ENCODE data around the gene UNC5B. TPM values are rescaled to one million over a fixed set of nuclear protein-coding genes. Genes with fewer than 3 reads are reported as not detected.

The UNC5B gene
- total and polyA plus RNA-seq, 2 experiments from 2014 or later: 2.7 to 6.5 TPM

GRCh38 chr10:71178880-71179279 is 33.5 kb upstream of the UNC5B start:
- Histone ChIP-seq H3K36me3 (ENCODE audit: low read depth) (no peaks in the 10 kb centered on the region), H3K9me3 (ENCODE audit: low read depth) (no peaks in the 10 kb centered on the region), H3F3A (ENCODE audit: insufficient read depth) (no peaks in the 10 kb centered on the region), H3K9me2 (ENCODE audit: insufficient read depth) (no peaks in the 10 kb centered on the region), H3K4me1 (ENCODE audit: insufficient read depth) (no peaks in the 10 kb centered on the region), H3K4me2 (ENCODE audit: unreplicated experiment) (no peak overlapping the region), H4K20me1 (ENCODE audit: insufficient read depth) (no peaks in the 10 kb centered on the region), H3K4me3 (no peak overlapping the region), H3K27me3 (replicated peaks; ENCODE audit: insufficient read depth) (peaks cover 69% of the 10 kb centered on the region), H3K9ac (no peak overlapping the region), H2AFZ (no peak overlapping the region), H3K79me2 (ENCODE audit: insufficient read depth) (no peaks in the 10 kb centered on the region), H3K27ac (no peak overlapping the region)
- 48 to 51% methylated on average over 3 of the region's 3 CpGs for WGBS, 2 experiments (ENCODE audit: low coverage in 1 of 2, low lambda C conversion rate in 2 of 2, missing lambda C conversion rate in 2 of 2)
- TF ChIP-seq EZH2 (IDR thresholded peaks at IDR 0.05; ENCODE audit: insufficient read depth, poor library complexity, severe bottlenecking): no peak
- TF ChIP-seq EZH2phosphoT487 (IDR thresholded peaks at IDR 0.05; ENCODE audit: insufficient read depth, low read depth): no peak
- in situ Hi-C loops (cut with MboI): no loop called here
- DNase-seq: no peak

DNA sequence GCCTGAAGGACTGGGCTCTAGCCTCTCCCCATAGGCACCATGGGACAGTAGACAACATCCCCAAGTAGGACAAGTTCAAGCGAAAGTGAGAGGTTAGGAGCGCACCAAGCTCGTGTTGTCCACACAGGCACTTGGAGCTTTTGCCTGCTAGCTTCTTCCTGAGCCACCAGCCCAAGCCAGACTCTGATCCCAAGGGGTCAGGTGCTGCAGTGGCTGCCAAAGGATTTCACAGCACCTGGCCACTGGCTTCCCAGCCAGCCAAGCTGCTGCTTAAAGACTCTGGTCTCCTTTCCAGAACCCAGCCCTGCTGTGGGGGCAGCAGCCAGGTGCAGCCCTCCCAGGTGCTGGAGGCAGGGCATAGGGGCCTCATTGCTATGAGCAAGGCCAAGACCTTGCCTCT is 33.0 kb upstream of the UNC5B start:
- Histone ChIP-seq H4K20me1 (ENCODE audit: insufficient read depth) (no peaks in the 10 kb centered on the region), H3K36me3 (ENCODE audit: low read depth) (no peaks in the 10 kb centered on the region), H3K4me1 (ENCODE audit: insufficient read depth) (no peaks in the 10 kb centered on the region), H3K9me3 (ENCODE audit: low read depth) (no peaks in the 10 kb centered on the region), H3K4me3 (no peak overlapping the region), H3F3A (ENCODE audit: insufficient read depth) (no peaks in the 10 kb centered on the region), H3K4me2 (ENCODE audit: unreplicated experiment) (no peak overlapping the region), H3K27ac (no peak overlapping the region), H2AFZ (no peak overlapping the region), H3K9me2 (ENCODE audit: insufficient read depth) (no peaks in the 10 kb centered on the region), H3K27me3 (replicated peaks; ENCODE audit: insufficient read depth) (peaks cover 66% of the 10 kb centered on the region), H3K79me2 (ENCODE audit: insufficient read depth) (no peaks in the 10 kb centered on the region), H3K9ac (no peak overlapping the region)
- in situ Hi-C loops (cut with MboI): no loop called here
- WGBS, 2 experiments (ENCODE audit: low coverage in 1 of 2, low lambda C conversion rate in 2 of 2, missing lambda C conversion rate in 2 of 2): 74 to 90% methylated on average over 3 of the region's 3 CpGs
- TF ChIP-seq EZH2phosphoT487 (IDR thresholded peaks at IDR 0.05; ENCODE audit: insufficient read depth, low read depth): no peak
- TF ChIP-seq EZH2 (IDR thresholded peaks at IDR 0.05; ENCODE audit: insufficient read depth, poor library complexity, severe bottlenecking): no peak
- no peak for DNase-seq

DNA sequence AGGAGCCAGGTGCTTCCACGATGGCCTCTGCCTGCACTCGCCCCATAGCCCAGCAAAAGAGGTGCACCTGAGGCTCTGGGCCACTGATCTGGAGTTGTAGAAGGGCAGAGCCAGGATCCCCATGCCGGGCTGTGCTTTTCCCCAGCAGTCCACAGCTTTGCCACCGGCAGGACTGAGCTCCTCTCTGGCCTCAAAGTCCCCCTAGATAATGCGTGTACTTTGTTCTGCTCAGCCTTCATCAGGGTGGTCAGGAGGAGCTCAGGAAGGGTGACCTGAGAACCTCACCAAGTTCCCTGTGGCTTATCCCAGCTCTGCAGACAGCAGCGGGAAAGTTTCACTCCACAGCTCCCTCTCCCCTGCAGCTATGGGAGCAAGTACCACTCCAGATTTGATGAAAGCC is 27.9 kb upstream of the UNC5B start:
- H3F3A ChIP-seq (ENCODE audit: insufficient read depth): no peaks in the 10 kb centered on the region

GRCh38 chr10:71185209-71185608 is 27.2 kb upstream of the UNC5B start:
- no peaks in the 10 kb centered on the region for H3K9me3 ChIP-seq (ENCODE audit: low read depth)
- H3F3A ChIP-seq (ENCODE audit: insufficient read depth): no peaks in the 10 kb centered on the region
- TF ChIP-seq EZH2phosphoT487 (IDR thresholded peaks at IDR 0.05; ENCODE audit: insufficient read depth, low read depth) (no peak), EZH2 (IDR thresholded peaks at IDR 0.05; ENCODE audit: insufficient read depth, poor library complexity, severe bottlenecking) (no peak)
- H3K9ac ChIP-seq: no peak overlapping the region
- no peaks in the 10 kb centered on the region for H3K79me2 ChIP-seq (ENCODE audit: insufficient read depth)
- no peaks in the 10 kb centered on the region for H3K4me1 ChIP-seq (ENCODE audit: insufficient read depth)
- no peak for DNase-seq
- H2AFZ ChIP-seq: no peak overlapping the region
- no peak overlapping the region for H3K4me2 ChIP-seq (ENCODE audit: unreplicated experiment)
- H3K9me2 ChIP-seq (ENCODE audit: insufficient read depth): no peaks in the 10 kb centered on the region
- H3K4me3 ChIP-seq: no peak overlapping the region
- H3K27me3 ChIP-seq (replicated peaks; ENCODE audit: insufficient read depth): peaks cover 52% of the 10 kb centered on the region
- no peak overlapping the region for H3K27ac ChIP-seq
- in situ Hi-C loops (cut with MboI): no loop called here
- H3K36me3 ChIP-seq (ENCODE audit: low read depth): no peaks in the 10 kb centered on the region
- 44 to 51% methylated on average over 4 of the region's 4 CpGs for WGBS, 2 experiments (ENCODE audit: low coverage in 1 of 2, low lambda C conversion rate in 2 of 2, missing lambda C conversion rate in 2 of 2)
- H4K20me1 ChIP-seq (ENCODE audit: insufficient read depth): no peaks in the 10 kb centered on the region

More for the DNA sequence above, 27.9 kb upstream of the UNC5B start:
- no peaks in the 10 kb centered on the region for H4K20me1 ChIP-seq (ENCODE audit: insufficient read depth)
- in situ Hi-C loops (cut with MboI): no loop called here
- no peaks in the 10 kb centered on the region for H3K36me3 ChIP-seq (ENCODE audit: low read depth)
- no peak overlapping the region for H2AFZ ChIP-seq
- no peak overlapping the region for H3K27ac ChIP-seq
- H3K9ac ChIP-seq: no peak overlapping the region
- H3K79me2 ChIP-seq (ENCODE audit: insufficient read depth): no peaks in the 10 kb centered on the region
- 36 to 40% methylated on average over 6 of the region's 6 CpGs for WGBS, 2 experiments (ENCODE audit: low coverage in 1 of 2, low lambda C conversion rate in 2 of 2, missing lambda C conversion rate in 2 of 2)
- H3K9me2 ChIP-seq (ENCODE audit: insufficient read depth): no peaks in the 10 kb centered on the region
- H3K4me2 ChIP-seq (ENCODE audit: unreplicated experiment): no peak overlapping the region
- TF ChIP-seq EZH2 (IDR thresholded peaks at IDR 0.05; ENCODE audit: insufficient read depth, poor library complexity, severe bottlenecking): no peak
- TF ChIP-seq EZH2phosphoT487 (IDR thresholded peaks at IDR 0.05; ENCODE audit: insufficient read depth, low read depth): no peak
- no peaks in the 10 kb centered on the region for H3K9me3 ChIP-seq (ENCODE audit: low read depth)
- no peaks in the 10 kb centered on the region for H3K4me1 ChIP-seq (ENCODE audit: insufficient read depth)
- no peak for DNase-seq
- H3K27me3 ChIP-seq (replicated peaks; ENCODE audit: insufficient read depth): peaks cover 52% of the 10 kb centered on the region
- no peak overlapping the region for H3K4me3 ChIP-seq

GRCh38 chr10:71187197-71187596 is 25.2 kb upstream of the UNC5B start:
- Histone ChIP-seq H3K79me2 (ENCODE audit: insufficient read depth) (no peaks in the 10 kb centered on the region), H3K4me1 (ENCODE audit: insufficient read depth) (no peaks in the 10 kb centered on the region), H3K36me3 (ENCODE audit: low read depth) (no peaks in the 10 kb centered on the region), H2AFZ (no peak overlapping the region), H3K27ac (no peak overlapping the region), H3K9me3 (ENCODE audit: low read depth) (no peaks in the 10 kb centered on the region), H3K27me3 (replicated peaks; ENCODE audit: insufficient read depth) (peaks cover 37% of the 10 kb centered on the region), H4K20me1 (ENCODE audit: insufficient read depth) (no peaks in the 10 kb centered on the region), H3K4me2 (ENCODE audit: unreplicated experiment) (no peak overlapping the region), H3F3A (ENCODE audit: insufficient read depth) (no peaks in the 10 kb centered on the region), H3K9ac (no peak overlapping the region), H3K4me3 (no peak overlapping the region), H3K9me2 (ENCODE audit: insufficient read depth) (no peaks in the 10 kb centered on the region)
- DNase-seq: no peak
- TF ChIP-seq EZH2phosphoT487 (IDR thresholded peaks at IDR 0.05; ENCODE audit: insufficient read depth, low read depth) (no peak), EZH2 (IDR thresholded peaks at IDR 0.05; ENCODE audit: insufficient read depth, poor library complexity, severe bottlenecking) (no peak)
- WGBS, 2 experiments (ENCODE audit: low coverage in 1 of 2, low lambda C conversion rate in 2 of 2, missing lambda C conversion rate in 2 of 2): 72 to 77% methylated on average over 11 of the region's 11 CpGs
- in situ Hi-C loops (cut with MboI): no loop called here
